B cell (primary cell): Measurements from ENCODE around the gene MED9. TPM values are rescaled to one million over a fixed set of nuclear protein-coding genes. Genes with fewer than 3 reads are reported as not detected.

Experiments used
- ATAC-seq: fragments of 200-7000 bp; cut with Tn5 transposase; one replicate; pipeline ENCODE4 v1.10.0; 2021; ENCODE audit warnings: low read depth, mild to moderate bottlenecking, moderate number of reproducible peaks, moderate library complexity
- CTCF ChIA-PET: fragments of 350-600 bp; sonication (Branson Sonifier 250); formaldehyde crosslinking; loops from one replicate; lab custom pipeline; 2021; ENCODE audit warnings: antibody characterized with exemption, inconsistent platforms; lab: Charles Lee
- POLR2A ChIA-PET: fragments of 350-600 bp; sonication (Branson Sonifier 250); formaldehyde crosslinking; loops from one replicate; lab custom pipeline; 2021; ENCODE audit warnings: antibody characterized with exemption; lab: Charles Lee
- DNase-seq: peaks from one replicate; pipeline ENCODE4 v3.0.0; 2013
- H2AFZ ChIP-seq: 2 replicates; pipeline ENCODE4 v1.6.1; 2012; ENCODE audit warnings: mild to moderate bottlenecking, low read depth, low read length; ENCODE audit not compliant: insufficient read depth, poor library complexity, severe bottlenecking
- H3K27ac ChIP-seq, 2 donors: 1 replicate in 1 of 2; 2 replicates in 1 of 2; pipeline ENCODE4 v1.5.1; 2012 to 2013; ENCODE audit warnings: low read length in 2 of 2, mild to moderate bottlenecking in 2 of 2, moderate library complexity in 1 of 2
- H3K27me3 ChIP-seq, 4 experiments: fragments of 200-600 bp in 1 of 4; sonication (generic) in 1 of 4; replicated peaks in 1 of 4; 1 replicate in 2 of 4; 2 replicates in 2 of 4; pipeline versions ENCODE4 v1.6.1 to v1.7.0; 2013 to 2016; ENCODE audit warnings: low read length in 3 of 4, mild to moderate bottlenecking in 2 of 4, mixed read lengths in 1 of 4, moderate library complexity in 1 of 4; ENCODE audit not compliant: insufficient read depth in 4 of 4, control insufficient read depth in 3 of 4; ENCODE audit errors: control extremely low read depth in 1 of 4
- H3K36me3 ChIP-seq, 2 experiments: replicated peaks in 1 of 2; 1 replicate in 1 of 2; 2 replicates in 1 of 2; pipeline versions ENCODE4 v1.6.1 to v1.7.1; 2013; ENCODE audit warnings: low read length in 1 of 2; ENCODE audit not compliant: insufficient read depth in 2 of 2, control insufficient read depth in 1 of 2; ENCODE audit errors: control extremely low read depth in 1 of 2, extremely low read depth in 1 of 2
- H3K4me1 ChIP-seq, 2 donors: fragments of 200-600 bp in 1 of 2; sonication (generic) in 1 of 2; 1 replicate in 1 of 2; 2 replicates in 1 of 2; pipeline versions ENCODE4 v1.5.1 to v1.6.1; 2013 to 2017; ENCODE audit warnings: low read length in 2 of 2; ENCODE audit not compliant: control insufficient read depth in 2 of 2, insufficient read depth in 2 of 2
- H3K4me2 ChIP-seq: replicated peaks from 2 replicates; pipeline ENCODE3; 2012; ENCODE audit warnings: mild to moderate bottlenecking, low read depth, low read length; ENCODE audit not compliant: poor library complexity, severe bottlenecking
- H3K4me3 ChIP-seq, 5 experiments: fragments of 200-600 bp in 1 of 5; sonication (generic) in 1 of 5; 1 replicate in 3 of 5; 2 replicates in 2 of 5; pipeline versions ENCODE4 v1.5.1 to v1.7.0; 2011 to 2016; ENCODE audit warnings: low read length in 4 of 5, mild to moderate bottlenecking in 4 of 5, low read depth in 2 of 5, control low read depth in 1 of 5, moderate library complexity in 1 of 5; ENCODE audit not compliant: insufficient read depth in 1 of 5; ENCODE audit errors: control extremely low read depth in 1 of 5, extremely low read depth in 1 of 5
- H3K79me2 ChIP-seq: fragments of 200-600 bp; sonication (generic); one replicate; pipeline ENCODE4 v1.6.0; 2016; ENCODE audit warnings: low read length; ENCODE audit not compliant: control insufficient read depth, insufficient read depth
- H3K9ac ChIP-seq: fragments of 200-600 bp; sonication (generic); 2 replicates; pipeline ENCODE4 v1.6.1; 2017; ENCODE audit warnings: mild to moderate bottlenecking, low read length, moderate library complexity
- H3K9me3 ChIP-seq, 3 donors: one replicate each; pipeline versions ENCODE4 v1.6.1 to v1.7.1; 2013; ENCODE audit warnings: low read length in 2 of 3; ENCODE audit not compliant: control insufficient read depth in 2 of 3, insufficient read depth in 1 of 3; ENCODE audit errors: control extremely low read depth in 1 of 3
- H4K20me1 ChIP-seq: 2 replicates; pipeline ENCODE4 v1.6.0; 2012; ENCODE audit warnings: mild to moderate bottlenecking, low read length; ENCODE audit not compliant: insufficient read depth, control insufficient read depth, poor library complexity, severe bottlenecking
- H3K27ac Mint-ChIP-seq: one replicate; pipeline ENCODE4 v1.8.0; 2021; ENCODE audit warnings: mixed read lengths
- H3K27me3 Mint-ChIP-seq: one replicate; pipeline ENCODE4 v1.8.0; 2021; ENCODE audit warnings: mixed read lengths
- H3K4me1 Mint-ChIP-seq: one replicate; pipeline ENCODE4 v1.8.0; 2021; ENCODE audit warnings: mixed read lengths
- H3K4me3 Mint-ChIP-seq: one replicate; pipeline ENCODE4 v1.8.0; 2021; ENCODE audit warnings: mixed read lengths
- H3K9me3 Mint-ChIP-seq: one replicate; pipeline ENCODE4 v1.8.0; 2022; ENCODE audit warnings: mixed read lengths; ENCODE audit not compliant: insufficient read depth
- EZH2 ChIP-seq: IDR thresholded peaks from 2 replicates; pipeline ENCODE4 v1.6.1; 2012; ENCODE audit warnings: borderline replicate concordance, low read depth, mild to moderate bottlenecking, moderate library complexity, low read length; ENCODE audit not compliant: insufficient read depth, poor library complexity, severe bottlenecking
- WGBS: methylation state at CpG from one replicate; pipeline ENCODE4 v1.1.5; 2013; ENCODE audit warnings: missing lambda C conversion rate; ENCODE audit not compliant: insufficient coverage; 5-methylcytosine and 5-hydroxymethylcytosine counted together
- intact Hi-C: fragments of 100-400 bp; cut with micrococcal nuclease; formaldehyde crosslinking; loops from one replicate; pipeline ENCODE4 v1.10.0; 2022
- polyA plus RNA-seq: library from polyadenylated mRNA; depleted of rRNA; stranded (reverse); fragments of >200 nt; gene quantifications from 2 replicates; pipeline ENCODE4 v1.2.3, GENCODE V29; 2012
- total RNA-seq, 2 donors: library from RNA; stranded (reverse); fragments of 120-200 nt in 1 of 2; gene quantifications; 1 replicate in 1 of 2; 2 replicates in 1 of 2; pipeline versions ENCODE4 v1.2.3 to v1.2.4, GENCODE V29; 2013 to 2022
- TF ChIP-seq, protein P1 (sequence below): fragments of 200-600 bp; IDR thresholded peaks from one replicate; pipeline ENCODE4 v1.8.0; 2022; ENCODE audit warnings: antibody characterized with exemption, mild to moderate bottlenecking

MED9 gene
- total and polyA plus RNA-seq, 2 donors (not counting 1 experiment from before 2014, with no cell fraction given): 11.6 to 18.9 TPM

DNA sequence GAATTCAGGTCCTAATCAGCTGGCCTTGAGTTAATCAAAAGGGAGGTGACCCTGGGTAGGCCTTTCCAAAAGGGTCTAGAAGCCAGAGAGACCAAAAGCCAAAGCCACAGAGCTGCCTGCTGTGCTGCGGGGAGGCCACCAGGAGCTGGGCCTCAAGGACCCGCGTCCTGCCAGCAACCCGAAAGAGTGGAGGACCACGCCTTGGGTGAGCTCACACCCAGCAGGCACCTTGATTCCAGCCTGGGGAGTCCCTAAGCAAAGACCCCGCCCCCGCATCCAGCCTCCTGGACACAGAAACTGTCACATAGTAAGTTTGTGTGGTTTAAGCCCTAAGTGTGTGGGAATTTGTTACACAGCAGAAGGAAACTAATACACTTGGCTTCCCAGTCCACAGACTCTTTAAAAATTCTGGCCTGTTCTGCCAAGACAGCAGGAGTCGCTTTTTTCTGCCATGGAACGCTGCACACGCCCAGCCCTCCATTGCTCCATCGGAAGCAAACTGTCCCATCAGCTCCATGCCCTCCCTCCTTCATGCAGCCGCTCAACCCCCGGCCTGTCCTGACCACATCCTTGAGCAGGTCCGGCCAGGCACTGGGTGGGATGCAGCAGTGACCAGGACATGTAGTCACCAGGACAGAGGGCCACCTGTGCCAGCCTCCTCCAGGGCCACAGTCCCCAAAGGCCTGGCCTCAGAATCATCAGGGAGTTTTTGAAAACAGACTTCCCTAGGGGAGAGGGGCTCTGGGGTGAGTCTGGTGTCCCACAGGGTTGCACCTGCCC lies 40.3 kb downstream of the MED9 start:
- WGBS: 92% methylated on average over 14 of the region's 14 CpGs
- ATAC-seq (no peak), DNase-seq (no peak)
- Histone ChIP-seq H2AFZ (no peak overlapping the region), H3K9ac (no peak overlapping the region), H3K79me2 (no peaks in the 10 kb centered on the region), H3K9me3 (no peaks in the 10 kb centered on the region), H3K4me2 (no peak overlapping the region), H3K27me3 (no peaks in the 10 kb centered on the region), H3K4me1 (no peaks in the 10 kb centered on the region), H4K20me1 (no peaks in the 10 kb centered on the region), H3K27ac (no peak overlapping the region), H3K4me3 (no peak overlapping the region), H3K36me3 (peaks cover 0 to 3% of the 10 kb centered on the region in 2 experiments)
- POLR2A ChIA-PET: no interaction called here
- CTCF ChIA-PET: interaction anchor here (0.5 to 1.2 kb wide), 2 partner anchors 125 to 238 kb away, joined by 3 read pairs; no protein-coding TSS in a partner anchor
- intact Hi-C loops: no loop called here
- TF ChIP-seq, protein P1, sequence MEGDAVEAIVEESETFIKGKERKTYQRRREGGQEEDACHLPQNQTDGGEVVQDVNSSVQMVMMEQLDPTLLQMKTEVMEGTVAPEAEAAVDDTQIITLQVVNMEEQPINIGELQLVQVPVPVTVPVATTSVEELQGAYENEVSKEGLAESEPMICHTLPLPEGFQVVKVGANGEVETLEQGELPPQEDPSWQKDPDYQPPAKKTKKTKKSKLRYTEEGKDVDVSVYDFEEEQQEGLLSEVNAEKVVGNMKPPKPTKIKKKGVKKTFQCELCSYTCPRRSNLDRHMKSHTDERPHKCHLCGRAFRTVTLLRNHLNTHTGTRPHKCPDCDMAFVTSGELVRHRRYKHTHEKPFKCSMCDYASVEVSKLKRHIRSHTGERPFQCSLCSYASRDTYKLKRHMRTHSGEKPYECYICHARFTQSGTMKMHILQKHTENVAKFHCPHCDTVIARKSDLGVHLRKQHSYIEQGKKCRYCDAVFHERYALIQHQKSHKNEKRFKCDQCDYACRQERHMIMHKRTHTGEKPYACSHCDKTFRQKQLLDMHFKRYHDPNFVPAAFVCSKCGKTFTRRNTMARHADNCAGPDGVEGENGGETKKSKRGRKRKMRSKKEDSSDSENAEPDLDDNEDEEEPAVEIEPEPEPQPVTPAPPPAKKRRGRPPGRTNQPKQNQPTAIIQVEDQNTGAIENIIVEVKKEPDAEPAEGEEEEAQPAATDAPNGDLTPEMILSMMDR: no peak
- TF ChIP-seq EZH2: no peak
- no peaks in the 10 kb centered on the region for H3K9me3 Mint-ChIP-seq
- no peak overlapping the region for H3K27ac Mint-ChIP-seq
- no peak overlapping the region for H3K4me3 Mint-ChIP-seq
- H3K4me1 Mint-ChIP-seq: no peaks in the 10 kb centered on the region
- no peaks in the 10 kb centered on the region for H3K27me3 Mint-ChIP-seq

- TF ChIP-seq, protein P1: no peak
- TF ChIP-seq EZH2: no peak
Observed at GRCh38 chr17:17518014-17518413, 41.2 kb downstream of the MED9 start.

More at GRCh38 chr17:17518014-17518413, 41.2 kb downstream of the MED9 start:
- Histone ChIP-seq H3K4me2 (no peak overlapping the region), H3K9ac (no peak overlapping the region), H3K27me3 (no peaks in the 10 kb centered on the region), H2AFZ (no peak overlapping the region), H4K20me1 (no peaks in the 10 kb centered on the region), H3K36me3 (peaks cover 0 to 3% of the 10 kb centered on the region in 2 experiments), H3K79me2 (no peaks in the 10 kb centered on the region), H3K4me1 (no peaks in the 10 kb centered on the region), H3K4me3 (no peak overlapping the region), H3K9me3 (no peaks in the 10 kb centered on the region), H3K27ac (no peak overlapping the region)
- no peaks in the 10 kb centered on the region for H3K4me1 Mint-ChIP-seq
- DNase-seq: no peak
- 84% methylated on average over 15 of the region's 15 CpGs for whole genome bisulfite sequencing
- H3K27me3 Mint-ChIP-seq: no peaks in the 10 kb centered on the region
- H3K9me3 Mint-ChIP-seq: no peaks in the 10 kb centered on the region
- no peak overlapping the region for H3K27ac Mint-ChIP-seq
- ChIA-PET CTCF (interaction anchor here (0.5 kb wide), 1 partner anchor 239 kb away, joined by 3 read pairs; no protein-coding TSS in a partner anchor), POLR2A (no interaction called here)
- H3K4me3 Mint-ChIP-seq: no peak overlapping the region
- no peak for ATAC-seq
- intact Hi-C loops: no loop called here
